ENCODE measurements around the gene SDF4. TPM values are rescaled to one million over a fixed set of nuclear protein-coding genes. Genes with fewer than 3 reads are reported as not detected.

Gene SDF4
- total and polyA plus RNA-seq, 7 donors: 33.0 to 181 (median 79.6) TPM

- TF ChIP-seq POLR2A (IDR thresholded peaks at IDR 0.05) (no peak), POLR2AphosphoS5 (IDR thresholded peaks at IDR 0.05) (no peak)
These were observed 18.2 kb downstream of the SDF4 start, which contains the start of gene TNFRSF4 for GRCh38 chr1:1213345-1214265. Gene TNFRSF4 (minus strand): TSS chr1:1214153. CDS start chr1:1214127, 26 bp downstream.

GRCh38 chr1:1212780-1213344 is 18.9 kb downstream of the SDF4 start:
- Histone ChIP-seq H3K9me3 (no peaks in the 10 kb centered on the region), H3K4me1 (peaks cover 0 to 15% (median 11%) of the 10 kb centered on the region in 4 donors), H3K36me3 (peaks cover 6 to 21% (median 16%) of the 10 kb centered on the region in 4 donors), H3K4me3 (peak overlapping the region in 3 of 4 donors; percentile 3 to 31 (median 25)), H3K27ac (no peak overlapping the region), H3K27me3 (peaks cover 0 to 6% (median 0%) of the 10 kb centered on the region in 3 donors)
- DNase-seq: no peak
- TF ChIP-seq POLR2A (IDR thresholded peaks at IDR 0.05): no peak
- TF ChIP-seq POLR2AphosphoS5 (IDR thresholded peaks at IDR 0.05): no peak
- TF ChIP-seq EP300 (IDR thresholded peaks at IDR 0.05): no peak
- TF ChIP-seq CTCF (IDR thresholded peaks at IDR 0.05): no peak
- intact Hi-C loops (cut with DNase I): no loop called here
- WGBS, 2 donors: 38 to 55% methylated on average over 24 of the region's 24 CpGs

More at GRCh38 chr1:1213345-1214265, 18.2 kb downstream of the SDF4 start, which contains the start of gene TNFRSF4:
- no peak within 1 kb of the TSS for H3K27ac ChIP-seq
- 30 to 37% methylated on average over 56 of the region's 56 CpGs for WGBS, 2 donors
- H3K36me3 ChIP-seq: peaks cover 14 to 28% (median 23%) of the 10 kb centered on the region in 4 donors
- intact Hi-C loops (cut with DNase I): no loop called here
- no peak for DNase-seq
- no peaks in the 10 kb centered on the region for H3K9me3 ChIP-seq
- peaks cover 0 to 1% (median 0%) of the 10 kb centered on the region in 3 donors for H3K27me3 ChIP-seq
- H3K4me3 ChIP-seq: peak within 1 kb of the TSS in 1 of 4 donors; percentile 25
- peaks cover 0 to 7% (median 3%) of the 10 kb centered on the region in 4 donors for H3K4me1 ChIP-seq

DNA sequence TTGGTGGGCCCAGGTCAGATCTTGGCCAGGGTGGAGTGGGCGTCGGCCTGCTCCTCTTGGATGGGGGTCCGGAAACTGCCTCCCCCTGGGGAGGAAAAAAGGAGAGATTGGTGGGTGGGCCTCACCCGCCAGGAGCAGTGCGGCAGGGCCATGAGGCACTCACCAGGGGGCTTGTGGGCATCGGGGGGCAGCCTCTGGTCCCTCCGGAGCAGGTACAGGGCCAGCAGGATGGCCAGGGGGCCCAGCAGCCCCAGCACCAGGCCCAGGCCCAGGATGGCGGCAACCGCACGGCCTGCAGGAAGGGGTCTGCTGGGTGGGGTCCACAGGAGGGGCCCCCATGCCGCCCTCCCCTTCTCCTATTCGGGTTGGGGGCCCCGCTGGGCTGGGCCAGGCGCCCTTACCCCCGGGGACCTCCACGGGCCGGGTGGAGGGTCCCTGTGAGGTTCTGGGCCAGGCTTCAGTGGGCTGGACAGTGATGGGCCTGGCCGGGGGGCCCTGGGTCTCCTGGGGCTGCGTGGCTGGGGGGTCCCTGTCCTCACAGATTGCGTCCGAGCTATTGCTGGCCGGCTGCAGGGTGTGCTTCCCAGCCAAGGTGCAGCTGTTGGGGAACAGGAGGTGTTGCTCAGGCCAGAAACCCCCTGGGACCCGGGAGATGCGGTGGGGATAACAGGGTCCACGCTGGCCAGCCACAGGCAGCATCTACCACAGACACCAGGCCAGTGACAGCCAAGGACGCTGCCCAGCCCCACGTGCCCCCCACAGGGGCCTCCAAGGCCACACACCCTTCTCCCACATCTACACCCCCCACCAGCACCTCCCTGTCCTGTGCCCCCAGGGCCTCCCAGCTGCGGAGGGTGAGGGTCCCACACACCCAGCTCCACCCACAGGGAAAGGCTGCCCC is 20.0 kb downstream of the SDF4 start:
- H3K4me3 ChIP-seq: peak overlapping the region in 2 of 4 donors; percentile 3 to 25
- peaks cover 1 to 15% (median 3%) of the 10 kb centered on the region in 3 donors for H3K27me3 ChIP-seq
- H3K36me3 ChIP-seq: peaks cover 0 to 10% (median 6%) of the 10 kb centered on the region in 4 donors
- peaks cover 0 to 18% (median 18%) of the 10 kb centered on the region in 4 donors for H3K4me1 ChIP-seq
- DNase-seq: no peak
- TF ChIP-seq EP300 (IDR thresholded peaks at IDR 0.05) (no peak), POLR2A (IDR thresholded peaks at IDR 0.05) (no peak), CTCF (IDR thresholded peaks at IDR 0.05) (no peak)
- intact Hi-C loops (cut with DNase I): no loop called here
- WGBS, 2 donors: 81 to 87% methylated on average over 28 of the region's 28 CpGs
- no peak overlapping the region for H3K27ac ChIP-seq
- H3K9me3 ChIP-seq: no peaks in the 10 kb centered on the region

- no peak overlapping the region for H3K27ac ChIP-seq
- H3K27me3 ChIP-seq: peaks cover 4 to 24% (median 12%) of the 10 kb centered on the region in 3 donors
- TF ChIP-seq POLR2AphosphoS5 (IDR thresholded peaks at IDR 0.05): no peak
- no peak overlapping the region for H3K4me3 ChIP-seq
- intact Hi-C loops (cut with DNase I): no loop called here
- peaks cover 0 to 27% (median 26%) of the 10 kb centered on the region in 4 donors for H3K4me1 ChIP-seq
- peaks cover 0 to 2% (median 0%) of the 10 kb centered on the region in 4 donors for H3K36me3 ChIP-seq
- DNase-seq: no peak
- WGBS, 2 donors: 81 to 93% methylated on average over 31 of the region's 31 CpGs
- H3K9me3 ChIP-seq: no peaks in the 10 kb centered on the region
These were observed 20.9 kb downstream of the SDF4 start for GRCh38 chr1:1210726-1211540.

All from sigmoid colon (tissue), 7 donors.